Stomach (tissue), 4 donors: ENCODE measurements around the gene C13orf42.

Source experiments
- CTCF ChIP-seq, 7 experiments: fragments of 450-650 bp in 4 of 7; fragments of 200-600 bp in 3 of 7; sonication (generic) in 3 of 7; IDR thresholded peaks; one replicate each; pipeline ENCODE4 v1.5.1; 2016 to 2019; ENCODE audit warnings: antibody characterized with exemption in 7 of 7, control low read depth in 2 of 7, mild to moderate bottlenecking in 1 of 7
- EP300 ChIP-seq: sonication (generic); formaldehyde crosslinking; IDR thresholded peaks from one replicate; pipeline ENCODE4 v1.6.1; 2017; ENCODE audit warnings: antibody characterized with exemption
- POLR2A ChIP-seq, 4 donors: fragments of 450-650 bp; IDR thresholded peaks; one replicate each; pipeline ENCODE4 v1.6.1; 2016; ENCODE audit warnings: antibody characterized with exemption in 4 of 4, control low read depth in 2 of 4, mild to moderate bottlenecking in 1 of 4, moderate library complexity in 1 of 4

- TF ChIP-seq CTCF (IDR thresholded peaks at IDR 0.05) = no peak
- no peak for TF ChIP-seq POLR2A (IDR thresholded peaks at IDR 0.05)
- TF ChIP-seq EP300 = no peak
These were observed 37.3 kb upstream of the C13orf42 start for GRCh38 chr13:51148223-51148951.
